Breast epithelium (tissue), 4 donors: ENCODE measurements around the gene CUL7. TPM values are rescaled to one million over a fixed set of nuclear protein-coding genes. Genes with fewer than 3 reads are reported as not detected.
"Not testable (repeated sequence)": the region's sequence is repeated elsewhere in the genome, so short reads cannot be mapped to it uniquely, and the experiment has no call there.

Experiments used
- DNase-seq, 2 donors: peaks; one replicate each; pipeline ENCODE4 v3.0.0-alpha.2; 2019; ENCODE audit warnings: low spot score in 2 of 2
- H3K27ac ChIP-seq, 2 donors: fragments of 200-600 bp; sonication (generic) in 1 of 2; one replicate each; pipeline ENCODE4 v1.5.1; 2016 to 2019; ENCODE audit warnings: mild to moderate bottlenecking in 1 of 2
- H3K27me3 ChIP-seq, 2 donors: fragments of 200-600 bp; sonication (generic) in 1 of 2; one replicate each; pipeline versions ENCODE4 v1.5.1 to v1.6.0; 2017 to 2019; ENCODE audit warnings: control low read depth in 1 of 2, mild to moderate bottlenecking in 1 of 2
- H3K36me3 ChIP-seq: fragments of 200-600 bp; one replicate; pipeline ENCODE4 v1.5.1; 2019
- H3K4me1 ChIP-seq, 2 donors: fragments of 200-600 bp; sonication (generic); one replicate each; pipeline ENCODE4 v1.5.1; 2016 to 2019; ENCODE audit warnings: control low read depth in 1 of 2
- H3K4me3 ChIP-seq, 3 donors: fragments of 200-600 bp; sonication (generic); 1 replicate in 2 of 3; 2 replicates in 1 of 3; pipeline ENCODE4 v1.5.1; 2016 to 2019; ENCODE audit warnings: mild to moderate bottlenecking in 3 of 3, moderate library complexity in 2 of 3
- H3K9me3 ChIP-seq, 2 donors: fragments of 200-600 bp; sonication (generic) in 1 of 2; one replicate each; pipeline ENCODE4 v1.5.1; 2016 to 2019; ENCODE audit warnings: control low read depth in 1 of 2
- POLR2A ChIP-seq: fragments of 450-650 bp; IDR thresholded peaks from one replicate; pipeline ENCODE4 v1.6.1; 2016; ENCODE audit warnings: antibody characterized with exemption, mild to moderate bottlenecking, moderate library complexity
- POLR2AphosphoS5 ChIP-seq, 3 donors: sonication (generic); formaldehyde crosslinking; IDR thresholded peaks; one replicate each; pipeline ENCODE4 v1.6.1; 2017; ENCODE audit warnings: antibody characterized with exemption in 3 of 3
- intact Hi-C: fragments of 100-400 bp; cut with DNase I; formaldehyde crosslinking; loops from one replicate; pipeline ENCODE4 v1.15.1; 2023; ENCODE audit warnings: low total_unique reads
- total RNA-seq, 3 donors: library from RNA; depleted of rRNA; stranded (reverse); fragments of >200 nt; gene quantifications; one replicate each; pipeline ENCODE4 v1.1.0, GENCODE V29; 2016
- TF ChIP-seq, protein P1 (sequence below), 3 donors: fragments of 450-650 bp; IDR thresholded peaks; one replicate each; pipeline ENCODE4 v1.5.1; 2016 to 2017; ENCODE audit warnings: antibody characterized with exemption in 3 of 3, mild to moderate bottlenecking in 3 of 3, moderate library complexity in 3 of 3

CUL7 gene
- total RNA-seq, 3 donors from 2014 or later = 12.6 to 21.4 (median 19.3) TPM

DNA sequence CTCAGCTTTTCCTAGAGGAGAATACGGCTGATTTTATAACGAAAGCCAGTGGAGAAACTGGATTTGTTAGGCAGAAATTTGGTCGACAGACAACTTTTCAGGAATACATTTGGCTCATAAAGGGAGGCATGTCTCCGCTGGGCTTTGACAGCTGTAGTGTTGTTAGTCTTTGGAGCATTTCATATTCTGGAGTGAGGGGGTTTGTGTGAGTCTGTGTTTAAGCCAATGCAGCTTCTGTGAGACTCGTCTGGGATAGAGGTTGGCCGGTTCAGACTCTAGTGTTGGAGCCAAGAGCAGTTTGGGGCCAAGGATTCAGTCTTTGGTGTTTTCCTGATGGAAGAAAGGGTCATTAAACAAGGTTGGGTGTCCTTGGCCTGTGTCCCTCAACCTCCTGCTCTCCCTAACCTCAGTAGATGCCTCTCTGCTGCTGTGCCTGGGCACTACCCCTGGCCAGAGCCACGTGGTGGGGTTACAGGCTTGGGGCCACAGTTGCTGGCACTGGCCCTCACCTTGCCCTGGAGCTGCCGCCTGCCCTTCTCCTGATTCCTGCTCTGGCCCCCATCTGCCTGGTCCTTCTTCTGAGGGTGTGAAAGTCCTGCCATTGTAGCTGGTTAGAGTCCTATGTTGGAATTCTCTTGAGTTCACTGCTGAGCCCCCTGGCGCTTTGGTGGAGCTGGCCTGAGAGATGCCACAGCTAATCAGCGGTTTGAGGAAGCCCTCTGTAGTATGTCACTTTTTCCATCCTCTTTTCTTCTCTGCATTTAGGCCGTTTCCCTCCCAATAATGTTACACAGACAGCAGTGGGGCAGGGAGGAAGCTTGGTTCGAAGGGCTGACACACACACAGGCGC, 29.4 kb upstream of the CUL7 start:
- intact Hi-C loops = no loop called here

DNA sequence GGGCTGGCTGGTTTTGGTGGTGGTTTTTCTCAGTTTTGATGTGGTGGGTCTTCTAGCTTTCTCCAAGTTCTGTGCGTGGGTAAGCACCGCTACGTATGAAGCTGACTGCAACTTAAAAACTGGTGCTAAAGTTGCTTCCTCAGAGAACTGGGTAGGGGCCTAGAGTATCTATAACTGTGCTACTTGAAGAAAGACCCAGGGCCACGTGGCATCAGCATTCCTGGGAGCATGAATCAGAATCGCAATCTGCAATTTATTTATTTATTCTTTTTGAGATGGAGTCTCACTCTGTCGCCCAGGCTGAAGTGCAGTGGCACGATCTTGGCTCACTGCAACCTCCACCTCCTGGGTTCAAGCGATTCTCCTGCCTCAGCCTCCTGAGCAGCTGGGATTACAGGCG, 28.3 kb upstream of the CUL7 start:
- H3K27ac ChIP-seq, H3K9me3 ChIP-seq, H3K36me3 ChIP-seq: not testable (repeated sequence)

More for the DNA sequence above, 29.4 kb upstream of the CUL7 start:
- TF ChIP-seq POLR2A (no peak), POLR2AphosphoS5 (IDR thresholded peaks at IDR 0.05) (no peak)
- TF ChIP-seq, protein P1, sequence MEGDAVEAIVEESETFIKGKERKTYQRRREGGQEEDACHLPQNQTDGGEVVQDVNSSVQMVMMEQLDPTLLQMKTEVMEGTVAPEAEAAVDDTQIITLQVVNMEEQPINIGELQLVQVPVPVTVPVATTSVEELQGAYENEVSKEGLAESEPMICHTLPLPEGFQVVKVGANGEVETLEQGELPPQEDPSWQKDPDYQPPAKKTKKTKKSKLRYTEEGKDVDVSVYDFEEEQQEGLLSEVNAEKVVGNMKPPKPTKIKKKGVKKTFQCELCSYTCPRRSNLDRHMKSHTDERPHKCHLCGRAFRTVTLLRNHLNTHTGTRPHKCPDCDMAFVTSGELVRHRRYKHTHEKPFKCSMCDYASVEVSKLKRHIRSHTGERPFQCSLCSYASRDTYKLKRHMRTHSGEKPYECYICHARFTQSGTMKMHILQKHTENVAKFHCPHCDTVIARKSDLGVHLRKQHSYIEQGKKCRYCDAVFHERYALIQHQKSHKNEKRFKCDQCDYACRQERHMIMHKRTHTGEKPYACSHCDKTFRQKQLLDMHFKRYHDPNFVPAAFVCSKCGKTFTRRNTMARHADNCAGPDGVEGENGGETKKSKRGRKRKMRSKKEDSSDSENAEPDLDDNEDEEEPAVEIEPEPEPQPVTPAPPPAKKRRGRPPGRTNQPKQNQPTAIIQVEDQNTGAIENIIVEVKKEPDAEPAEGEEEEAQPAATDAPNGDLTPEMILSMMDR (IDR thresholded peaks at IDR 0.05) = no peak
- no peaks in the 10 kb centered on the region for H3K4me1 ChIP-seq
- H3K36me3 ChIP-seq = no peaks in the 10 kb centered on the region
- no peaks in the 10 kb centered on the region for H3K9me3 ChIP-seq
- peak overlapping the region in 1 of 2 donors; percentile 63 for H3K27ac ChIP-seq
- no peak overlapping the region for H3K4me3 ChIP-seq
- no peaks in the 10 kb centered on the region for H3K27me3 ChIP-seq
- DNase-seq = no peak

DNA sequence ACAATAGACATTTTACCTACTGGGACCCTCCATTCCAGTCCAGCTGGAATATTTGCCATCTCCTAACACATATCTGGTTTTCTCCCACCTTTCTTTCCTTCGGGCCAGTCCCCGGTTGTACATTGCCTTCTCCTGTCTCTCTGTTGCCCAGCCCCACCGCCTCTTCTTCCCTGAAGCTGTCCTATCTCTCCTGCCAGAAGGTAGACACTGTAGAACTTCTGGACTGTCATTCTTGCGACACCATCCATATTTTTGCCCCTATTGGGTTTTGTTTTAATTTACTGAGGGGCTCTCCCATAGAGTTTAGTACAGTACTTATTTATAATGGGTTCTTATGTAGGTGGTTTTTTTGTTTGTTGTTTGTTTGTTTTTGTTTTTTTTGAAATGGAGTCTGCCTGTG, 27.4 kb upstream of the CUL7 start:
- intact Hi-C loops = no loop called here
- H3K9me3 ChIP-seq = no peaks in the 10 kb centered on the region
- no peak overlapping the region for H3K27ac ChIP-seq
- no peaks in the 10 kb centered on the region for H3K27me3 ChIP-seq
- no peak overlapping the region for H3K4me3 ChIP-seq
- TF ChIP-seq POLR2AphosphoS5 (IDR thresholded peaks at IDR 0.05) = no peak
- TF ChIP-seq, protein P1 (IDR thresholded peaks at IDR 0.05) = no peak
- no peak for TF ChIP-seq POLR2A
- DNase-seq = no peak
- no peaks in the 10 kb centered on the region for H3K4me1 ChIP-seq
- no peaks in the 10 kb centered on the region for H3K36me3 ChIP-seq

More for the DNA sequence above, 28.3 kb upstream of the CUL7 start:
- intact Hi-C loops, H3K4me3 ChIP-seq, DNase-seq, H3K27me3 ChIP-seq, H3K4me1 ChIP-seq: not testable (repeated sequence)

DNA sequence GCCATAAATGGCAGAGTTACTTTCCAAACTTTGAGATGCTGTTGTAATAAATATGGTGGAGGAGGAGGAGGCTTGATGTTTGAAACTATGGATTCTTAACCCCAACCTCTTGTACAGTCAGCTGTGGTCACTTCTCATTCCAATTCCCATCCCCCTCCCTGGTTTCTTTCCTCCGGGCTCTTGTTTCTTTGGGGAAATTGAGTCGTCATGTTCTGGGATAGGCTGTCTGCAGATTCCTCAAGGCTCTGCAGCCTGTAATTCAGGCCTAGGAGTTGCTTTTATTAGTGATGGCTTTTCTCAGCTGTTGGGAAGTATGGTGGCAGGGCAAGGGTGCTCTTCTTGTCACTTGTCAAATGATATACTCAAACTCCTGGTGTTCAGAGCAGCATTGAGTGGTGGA, 25.0 kb upstream of the CUL7 start:
- Histone ChIP-seq H3K27ac (peak overlapping the region; percentile 82 to 89), H3K36me3 (no peaks in the 10 kb centered on the region), H3K4me1 (peaks cover 0 to 3% of the 10 kb centered on the region in 2 donors), H3K9me3 (no peaks in the 10 kb centered on the region), H3K4me3 (no peak overlapping the region), H3K27me3 (no peaks in the 10 kb centered on the region)
- TF ChIP-seq, protein P1 (IDR thresholded peaks at IDR 0.05) = no peak
- TF ChIP-seq POLR2AphosphoS5 (IDR thresholded peaks at IDR 0.05) (no peak), POLR2A (no peak)
- intact Hi-C loops = no loop called here
- DNase-seq = no peak

DNA sequence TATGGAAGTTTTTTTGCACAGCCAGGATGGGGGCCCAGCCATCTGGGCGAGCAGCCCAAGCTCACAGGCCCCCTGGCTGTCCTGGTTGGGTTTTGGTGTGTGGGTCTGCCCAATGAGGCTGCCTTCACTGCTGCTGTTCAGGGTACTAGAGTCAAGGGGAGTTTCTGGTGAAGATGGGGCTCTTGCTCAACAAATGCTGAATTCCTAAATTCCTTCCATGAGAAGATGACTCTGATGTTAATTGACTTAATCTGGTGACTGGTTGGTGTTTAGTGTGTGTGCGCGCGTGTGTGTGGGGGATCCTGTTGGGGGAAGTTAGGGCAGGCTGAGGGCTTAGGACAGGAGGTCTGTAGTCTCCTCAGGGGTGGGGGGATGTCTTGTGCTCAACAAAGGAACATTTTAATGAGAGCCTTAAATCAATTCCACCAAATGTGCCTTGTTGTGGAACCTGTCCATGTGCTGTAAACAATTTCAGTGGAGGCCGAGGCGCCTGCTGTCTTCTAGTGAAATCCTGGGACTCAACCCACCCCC, 24.4 kb upstream of the CUL7 start:
- peaks cover 0 to 3% of the 10 kb centered on the region in 2 donors for H3K4me1 ChIP-seq
- no peaks in the 10 kb centered on the region for H3K36me3 ChIP-seq
- H3K4me3 ChIP-seq = peak overlapping the region in 2 of 3 donors; percentile 85 to 88
- peak overlapping the region; percentile 82 to 89 for H3K27ac ChIP-seq
- TF ChIP-seq POLR2AphosphoS5 (IDR thresholded peaks at IDR 0.05) (no peak), POLR2A (no peak)
- TF ChIP-seq, protein P1 (IDR thresholded peaks at IDR 0.05) = no peak
- DNase-seq = no peak
- intact Hi-C loops = no loop called here
- H3K9me3 ChIP-seq = no peaks in the 10 kb centered on the region
- no peaks in the 10 kb centered on the region for H3K27me3 ChIP-seq
